WERI-Rb-1 (cell line): ENCODE results near the gene CST11.

Experiments used
- DNase-seq: peaks from one replicate; pipeline ENCODE4 v3.0.0-alpha.2; 2020
- H3K27ac ChIP-seq: fragments of 250-450 bp; sonication (Bioruptor Pico); 2 replicates; pipeline ENCODE4 v1.5.1; 2020; ENCODE audit warnings: mild to moderate bottlenecking, moderate library complexity
- H3K27me3 ChIP-seq: fragments of 250-450 bp; sonication (Bioruptor Pico); 2 replicates; pipeline ENCODE4 v1.5.1; 2021; ENCODE audit warnings: mild to moderate bottlenecking, low read depth, moderate library complexity; ENCODE audit not compliant: insufficient read depth, severe bottlenecking
- H3K36me3 ChIP-seq: fragments of 250-450 bp; sonication (Bioruptor Pico); 2 replicates; pipeline ENCODE4 v1.5.1; 2020; ENCODE audit warnings: mild to moderate bottlenecking, moderate library complexity
- H3K4me3 ChIP-seq: 2 replicates; pipeline ENCODE4 v1.5.1; 2011; ENCODE audit warnings: low read depth, mild to moderate bottlenecking, control low read depth, low read length
- H3K9me3 ChIP-seq: fragments of 250-450 bp; sonication (Bioruptor Pico); 2 replicates; pipeline ENCODE4 v1.5.1; 2021; ENCODE audit warnings: mild to moderate bottlenecking, moderate library complexity; ENCODE audit not compliant: severe bottlenecking
- TF ChIP-seq, protein P1 (sequence below): IDR thresholded peaks from 2 replicates; pipeline ENCODE4 v1.5.1; 2011; ENCODE audit warnings: low read depth, mild to moderate bottlenecking, control low read depth, inconsistent platforms, low read length

Gene CST11

DNA sequence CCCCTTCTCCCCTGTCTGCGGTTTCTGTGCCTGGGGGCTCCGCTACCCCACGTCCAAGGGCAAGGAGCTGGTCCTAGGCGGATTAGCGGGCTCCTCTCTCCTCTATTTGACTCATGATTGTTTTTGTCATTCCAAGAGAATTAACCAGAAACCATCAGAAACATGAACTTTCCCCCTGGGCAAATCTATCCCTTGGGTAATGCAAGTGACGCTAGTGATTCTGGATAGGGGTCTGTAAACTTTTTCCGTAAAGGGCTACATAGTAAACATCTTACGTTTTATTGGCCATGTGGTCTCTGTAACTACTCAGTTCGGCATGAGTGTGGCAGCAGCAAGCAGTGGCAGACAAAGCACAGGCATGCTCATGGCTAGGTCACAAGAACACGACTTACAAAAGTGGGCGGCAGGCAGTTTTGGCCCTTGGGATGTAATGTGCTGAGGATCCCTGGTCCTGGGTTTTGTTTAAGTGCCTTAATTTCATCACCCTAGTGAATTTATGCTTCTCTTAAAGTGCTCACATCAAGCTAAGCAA lies 654 bp downstream of the CST11 start:
- Histone ChIP-seq H3K4me3 (no peak overlapping the region), H3K27me3 (no peaks in the 10 kb centered on the region), H3K27ac (no peak overlapping the region), H3K36me3 (no peaks in the 10 kb centered on the region), H3K9me3 (no peaks in the 10 kb centered on the region)
- TF ChIP-seq, protein P1, sequence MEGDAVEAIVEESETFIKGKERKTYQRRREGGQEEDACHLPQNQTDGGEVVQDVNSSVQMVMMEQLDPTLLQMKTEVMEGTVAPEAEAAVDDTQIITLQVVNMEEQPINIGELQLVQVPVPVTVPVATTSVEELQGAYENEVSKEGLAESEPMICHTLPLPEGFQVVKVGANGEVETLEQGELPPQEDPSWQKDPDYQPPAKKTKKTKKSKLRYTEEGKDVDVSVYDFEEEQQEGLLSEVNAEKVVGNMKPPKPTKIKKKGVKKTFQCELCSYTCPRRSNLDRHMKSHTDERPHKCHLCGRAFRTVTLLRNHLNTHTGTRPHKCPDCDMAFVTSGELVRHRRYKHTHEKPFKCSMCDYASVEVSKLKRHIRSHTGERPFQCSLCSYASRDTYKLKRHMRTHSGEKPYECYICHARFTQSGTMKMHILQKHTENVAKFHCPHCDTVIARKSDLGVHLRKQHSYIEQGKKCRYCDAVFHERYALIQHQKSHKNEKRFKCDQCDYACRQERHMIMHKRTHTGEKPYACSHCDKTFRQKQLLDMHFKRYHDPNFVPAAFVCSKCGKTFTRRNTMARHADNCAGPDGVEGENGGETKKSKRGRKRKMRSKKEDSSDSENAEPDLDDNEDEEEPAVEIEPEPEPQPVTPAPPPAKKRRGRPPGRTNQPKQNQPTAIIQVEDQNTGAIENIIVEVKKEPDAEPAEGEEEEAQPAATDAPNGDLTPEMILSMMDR = no peak
- DNase-seq = no peak

DNA sequence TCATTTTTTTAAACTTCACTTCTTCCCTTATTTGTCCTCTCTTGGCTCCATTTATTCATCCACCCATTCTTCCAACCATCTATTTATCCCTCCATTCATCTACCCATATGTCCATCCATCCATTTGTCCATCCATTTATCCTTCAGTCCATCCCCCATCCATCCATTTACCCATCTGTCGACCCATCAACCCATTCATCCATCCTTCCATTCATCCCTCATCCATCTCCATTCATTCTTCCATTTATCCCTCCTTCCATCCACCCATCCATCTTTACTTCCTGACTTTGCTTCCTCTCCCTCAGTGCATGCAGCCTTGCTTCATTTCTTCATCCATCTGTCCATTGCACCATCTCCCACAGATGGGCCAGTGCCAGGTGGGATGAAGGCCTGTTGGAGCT lies 1.8 kb downstream of the CST11 start:
- Histone ChIP-seq H3K9me3 (no peaks in the 10 kb centered on the region), H3K36me3 (no peaks in the 10 kb centered on the region), H3K27me3 (no peaks in the 10 kb centered on the region), H3K27ac (no peak overlapping the region), H3K4me3 (no peak overlapping the region)
- TF ChIP-seq, protein P1 = no peak
- no peak for DNase-seq

DNA sequence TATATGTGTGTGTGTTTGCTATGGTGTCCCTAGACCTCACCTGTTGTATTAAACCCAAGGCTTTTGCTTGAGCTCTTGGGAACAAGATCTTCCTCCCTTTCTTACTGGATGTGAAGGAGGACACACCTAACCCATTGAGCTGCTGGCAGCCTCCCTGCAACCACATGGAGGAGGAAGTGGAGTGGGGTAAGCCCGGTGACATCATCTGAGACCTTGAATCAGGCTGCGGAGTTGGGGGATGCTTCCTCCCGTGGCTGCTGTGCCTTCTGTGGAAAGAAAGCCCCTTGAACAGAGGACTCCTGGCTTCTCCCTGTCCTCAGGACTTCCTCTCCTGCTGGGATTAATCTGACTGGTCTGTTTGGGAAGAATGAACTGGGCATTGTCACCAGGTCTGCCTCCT lies 3.3 kb downstream of the CST11 start:
- TF ChIP-seq, protein P1 = no peak
- no peak overlapping the region for H3K27ac ChIP-seq
- H3K9me3 ChIP-seq = no peaks in the 10 kb centered on the region
- H3K27me3 ChIP-seq = no peaks in the 10 kb centered on the region
- H3K36me3 ChIP-seq = no peaks in the 10 kb centered on the region
- DNase-seq = no peak
- no peak overlapping the region for H3K4me3 ChIP-seq

DNA sequence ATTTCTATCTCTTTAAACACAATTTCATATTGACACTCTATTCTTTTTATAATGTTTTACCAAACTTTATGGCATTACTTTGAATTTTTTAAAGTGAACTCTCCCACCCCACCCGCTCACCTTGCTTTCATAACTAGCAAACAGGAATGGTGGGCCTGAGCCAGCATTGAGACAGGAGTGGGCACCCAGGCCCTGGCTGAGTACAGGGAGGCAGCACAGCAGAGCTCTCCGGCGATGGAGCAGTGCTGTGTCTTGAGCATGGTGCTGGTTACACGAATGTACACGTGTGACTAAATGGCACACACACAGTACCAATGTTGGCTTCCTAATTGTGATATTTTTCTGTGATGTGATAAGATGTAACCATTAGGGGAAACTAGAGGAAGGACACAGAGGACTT lies 4.5 kb downstream of the CST11 start:
- Histone ChIP-seq H3K36me3 (no peaks in the 10 kb centered on the region), H3K4me3 (no peak overlapping the region), H3K27me3 (no peaks in the 10 kb centered on the region), H3K27ac (no peak overlapping the region), H3K9me3 (no peaks in the 10 kb centered on the region)
- TF ChIP-seq, protein P1 = no peak
- DNase-seq = no peak

DNA sequence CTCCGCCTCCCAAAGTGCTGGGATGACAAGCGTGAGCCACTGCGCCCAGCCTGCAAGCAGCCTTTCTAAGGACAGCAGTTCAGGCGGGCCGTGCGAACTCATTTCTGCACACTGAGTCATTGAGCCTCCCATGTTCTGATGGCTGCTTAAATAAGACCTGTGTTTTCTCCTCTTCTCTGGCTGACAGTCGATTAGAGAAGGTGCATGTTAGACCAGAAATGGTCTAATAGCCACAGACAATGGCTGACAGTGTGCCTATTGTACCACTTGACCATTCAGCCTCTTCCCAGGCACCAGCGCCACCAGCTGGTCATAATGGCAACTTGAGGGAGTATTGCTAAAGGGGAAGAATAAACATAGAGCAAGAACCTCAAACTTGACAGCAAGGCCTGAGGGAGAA lies 6.2 kb downstream of the CST11 start:
- peak; percentile 83 for DNase-seq
- Histone ChIP-seq H3K27me3 (no peaks in the 10 kb centered on the region), H3K36me3 (no peaks in the 10 kb centered on the region), H3K4me3 (no peak overlapping the region), H3K27ac (no peak overlapping the region), H3K9me3 (no peaks in the 10 kb centered on the region)
- TF ChIP-seq, protein P1 = peak; percentile 75

DNA sequence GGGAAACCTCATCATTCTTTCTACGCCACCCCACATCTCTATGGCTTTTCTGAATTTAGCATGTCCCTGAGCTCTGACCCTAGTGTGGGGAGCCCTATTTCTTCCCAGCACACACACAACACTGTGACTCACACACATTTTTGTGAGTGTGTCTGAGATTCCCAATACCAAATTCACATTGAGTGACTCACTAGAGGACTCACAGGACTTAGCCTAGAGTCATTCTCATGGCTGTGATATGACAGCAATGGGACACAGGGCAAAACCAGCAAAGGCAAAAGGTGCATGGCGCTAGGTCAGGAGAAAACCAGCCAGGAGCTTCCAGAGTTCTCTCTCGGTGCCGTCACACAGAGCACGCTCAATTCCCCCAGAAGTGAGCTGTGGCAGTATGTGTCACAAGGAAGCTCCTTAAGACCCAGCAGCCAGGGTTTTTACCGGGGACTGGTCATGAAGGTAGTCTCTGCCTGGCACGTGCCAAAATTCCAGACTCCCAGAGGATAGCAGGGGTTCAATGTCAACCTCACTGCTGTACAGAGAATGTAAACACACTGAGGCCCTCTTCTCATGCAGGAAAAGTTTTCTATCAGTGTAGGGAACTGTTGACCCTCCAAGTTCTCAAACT lies 7.0 kb downstream of the CST11 start:
- DNase-seq = no peak
- no peaks in the 10 kb centered on the region for H3K36me3 ChIP-seq

More for the DNA sequence above, 7.0 kb downstream of the CST11 start:
- no peaks in the 10 kb centered on the region for H3K9me3 ChIP-seq
- no peaks in the 10 kb centered on the region for H3K27me3 ChIP-seq
- H3K27ac ChIP-seq = no peak overlapping the region
- no peak overlapping the region for H3K4me3 ChIP-seq
- TF ChIP-seq, protein P1 = no peak
